Rectal smooth muscle tissue (tissue), 1 donor: Measurements from ENCODE around the gene RBM28.
"Not testable (repeated sequence)": the region's sequence is repeated elsewhere in the genome, so short reads cannot be mapped to it uniquely, and the experiment has no call there.

Experiments
- H3K27ac ChIP-seq: one replicate; pipeline ENCODE4 v1.7.0; 2013; ENCODE audit warnings: low read depth, low read length, inconsistent platforms
- H3K27me3 ChIP-seq: one replicate; pipeline ENCODE4 v1.7.0; 2013; ENCODE audit warnings: low read length; ENCODE audit not compliant: control insufficient read depth, insufficient read depth
- H3K36me3 ChIP-seq: one replicate; pipeline ENCODE4 v1.7.0; 2013; ENCODE audit warnings: low read length; ENCODE audit not compliant: control insufficient read depth, insufficient read depth
- H3K4me1 ChIP-seq: one replicate; pipeline ENCODE4 v1.7.0; 2013; ENCODE audit warnings: low read length; ENCODE audit not compliant: control insufficient read depth, insufficient read depth
- H3K4me3 ChIP-seq: one replicate; pipeline ENCODE4 v1.7.0; 2013; ENCODE audit warnings: low read length
- H3K9ac ChIP-seq: one replicate; pipeline ENCODE4 v1.7.0; 2013; ENCODE audit warnings: low read length

Gene RBM28

DNA sequence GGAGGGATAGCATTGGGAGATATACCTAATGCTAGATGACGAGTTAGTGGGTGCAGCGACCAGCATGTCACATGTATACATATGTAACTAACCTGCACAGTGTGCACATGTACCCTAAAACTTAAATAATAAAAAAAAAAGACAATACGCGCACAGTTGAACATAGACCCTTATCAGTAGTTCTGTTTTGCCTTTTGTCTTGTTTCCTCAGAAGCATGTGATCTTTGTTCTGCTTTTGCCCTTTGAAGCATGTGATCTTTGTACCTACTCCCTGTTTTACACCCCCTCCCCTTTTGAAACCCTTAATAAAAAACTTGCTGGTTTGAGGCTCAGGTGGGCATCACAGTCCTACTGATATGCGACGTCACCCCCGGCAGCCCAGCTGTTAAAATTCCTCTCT is 45.7 kb downstream of the RBM28 start:
- not testable (repeated sequence) for H3K27me3 ChIP-seq, H3K4me3 ChIP-seq, H3K4me1 ChIP-seq, H3K27ac ChIP-seq, H3K9ac ChIP-seq, H3K36me3 ChIP-seq

DNA sequence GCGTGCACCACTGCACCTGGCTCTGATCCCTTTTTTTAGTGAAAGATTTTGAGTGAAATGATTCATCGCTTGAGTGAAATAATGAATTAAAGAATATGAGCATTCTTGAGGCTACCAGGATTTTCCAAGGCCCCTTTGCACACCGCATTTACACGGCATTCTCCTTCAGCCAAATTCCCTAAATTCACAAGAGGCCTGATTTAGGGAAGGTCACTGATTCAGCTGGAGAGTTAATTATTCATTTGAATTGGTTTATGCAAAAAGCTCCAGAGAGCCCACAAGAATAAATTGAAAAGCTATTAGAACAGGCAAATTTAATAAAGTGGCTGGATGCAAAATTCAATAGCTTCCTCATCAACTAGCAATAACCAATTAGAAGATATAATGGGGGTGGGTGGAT is 56.2 kb downstream of the RBM28 start:
- no peaks in the 10 kb centered on the region for H3K4me1 ChIP-seq
- no peak overlapping the region for H3K27ac ChIP-seq
- no peak overlapping the region for H3K9ac ChIP-seq
- no peak overlapping the region for H3K4me3 ChIP-seq
- no peaks in the 10 kb centered on the region for H3K27me3 ChIP-seq
- peaks cover 2% of the 10 kb centered on the region for H3K36me3 ChIP-seq

DNA sequence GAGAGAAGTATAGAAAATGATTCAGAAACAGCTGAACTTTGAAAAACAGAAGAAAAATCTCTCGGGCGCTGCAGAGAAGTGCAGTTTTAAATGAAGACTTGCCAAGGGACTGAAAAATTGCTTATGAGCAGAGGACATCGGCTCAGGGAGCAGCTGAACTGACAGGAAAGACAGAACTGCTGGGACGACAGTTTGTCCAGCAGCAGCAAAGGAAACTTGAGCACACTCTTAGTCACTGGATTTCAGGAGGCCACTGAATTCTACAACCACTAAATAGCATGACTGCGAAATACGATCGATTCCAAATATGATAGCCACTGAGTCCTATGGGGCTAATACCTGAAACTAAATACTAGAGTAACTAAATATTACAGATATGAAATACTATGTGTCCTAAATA is 59.6 kb downstream of the RBM28 start:
- no peaks in the 10 kb centered on the region for H3K4me1 ChIP-seq
- H3K27ac ChIP-seq: no peak overlapping the region
- H3K27me3 ChIP-seq: no peaks in the 10 kb centered on the region
- no peak overlapping the region for H3K4me3 ChIP-seq
- H3K9ac ChIP-seq: no peak overlapping the region
- H3K36me3 ChIP-seq: peaks cover 2% of the 10 kb centered on the region

DNA sequence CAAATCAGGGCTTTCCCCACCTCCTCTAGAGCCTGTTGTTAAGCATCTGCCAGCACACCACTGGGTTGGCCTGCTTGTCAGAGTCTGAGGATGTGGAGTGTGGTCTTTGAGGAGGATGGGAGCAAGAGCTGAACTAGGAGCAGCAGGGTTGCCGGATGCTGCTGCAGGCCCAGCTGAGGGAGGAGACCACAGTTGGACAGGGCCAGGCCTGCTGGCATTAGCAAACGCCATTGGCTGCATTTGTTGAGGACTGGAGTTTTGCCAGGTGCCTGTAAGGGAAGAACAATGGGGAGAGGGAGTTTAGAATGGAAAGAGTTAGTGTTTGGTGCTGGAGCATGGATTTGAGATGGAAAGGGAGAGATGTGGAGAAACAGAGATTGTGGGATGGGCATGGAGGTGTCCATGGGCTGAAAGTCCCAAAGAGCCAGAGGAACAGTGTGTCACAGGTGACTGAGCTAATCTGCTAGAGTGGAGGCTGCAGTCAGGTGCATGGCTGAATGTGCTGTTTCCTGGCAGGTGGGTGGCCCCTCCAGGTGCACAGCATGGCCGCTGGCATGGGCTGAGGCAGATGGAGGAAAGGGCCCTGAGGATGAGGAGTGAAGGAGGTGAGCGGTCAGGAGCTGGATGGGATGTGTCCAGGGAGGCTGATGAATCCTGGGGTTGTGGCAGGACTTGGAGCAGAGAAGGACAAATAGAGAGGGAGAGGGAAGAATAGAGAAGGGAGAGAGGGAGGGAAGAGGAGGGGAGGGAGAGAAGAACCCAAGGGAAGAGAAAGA is 61.9 kb downstream of the RBM28 start:
- no peak overlapping the region for H3K4me3 ChIP-seq
- no peak overlapping the region for H3K27ac ChIP-seq
- H3K36me3 ChIP-seq: peaks cover 2% of the 10 kb centered on the region
- no peaks in the 10 kb centered on the region for H3K27me3 ChIP-seq
- no peaks in the 10 kb centered on the region for H3K4me1 ChIP-seq
- H3K9ac ChIP-seq: no peak overlapping the region

DNA sequence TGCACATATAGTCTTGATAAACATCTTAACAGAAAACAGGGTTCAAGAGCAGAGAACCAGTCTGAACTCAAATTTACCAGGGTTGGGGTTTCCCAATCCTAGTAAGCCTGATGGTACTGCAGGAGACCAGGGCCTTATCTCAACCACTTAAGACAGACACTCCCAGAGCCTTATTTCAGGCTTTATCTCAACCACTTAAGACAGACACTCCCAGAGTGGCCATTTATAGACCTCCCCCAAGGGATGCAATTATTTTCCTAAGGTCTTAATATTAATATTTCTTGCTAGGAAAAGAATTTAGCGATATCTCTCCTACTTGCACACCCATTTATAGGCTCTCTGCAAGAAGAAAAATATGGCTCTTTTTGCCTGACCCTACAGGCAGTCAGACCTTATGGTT is 63.3 kb downstream of the RBM28 start:
- H3K27ac ChIP-seq, H3K4me1 ChIP-seq, H3K9ac ChIP-seq, H3K36me3 ChIP-seq, H3K27me3 ChIP-seq, H3K4me3 ChIP-seq: not testable (repeated sequence)

DNA sequence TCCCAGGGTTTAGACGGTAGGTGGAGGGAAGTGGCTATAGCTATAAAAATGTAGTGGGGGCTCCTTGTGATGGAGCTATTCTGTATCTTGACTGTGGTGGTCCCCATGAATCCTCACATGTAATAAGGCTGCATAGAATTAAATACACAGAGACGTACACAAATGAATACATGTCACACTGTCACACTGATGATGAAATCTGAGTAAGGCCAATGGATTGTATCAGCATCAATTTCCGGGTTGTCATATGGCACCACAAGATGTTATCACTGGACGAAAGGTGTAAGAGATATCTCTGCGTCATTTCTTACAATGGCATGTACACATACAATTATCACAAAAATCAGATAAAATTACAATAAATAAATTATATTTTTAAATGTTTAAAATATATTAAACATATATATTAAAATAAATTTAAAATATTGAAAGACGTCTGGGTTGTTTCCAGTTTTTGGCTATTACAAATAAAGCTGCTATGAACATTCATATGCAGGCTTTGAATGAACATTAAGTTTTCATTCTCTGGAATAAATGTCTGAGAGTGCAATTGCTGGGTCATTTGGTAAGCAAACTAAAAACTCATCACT is 64.5 kb downstream of the RBM28 start:
- no peaks in the 10 kb centered on the region for H3K4me1 ChIP-seq
- no peaks in the 10 kb centered on the region for H3K36me3 ChIP-seq
- H3K4me3 ChIP-seq: no peak overlapping the region
- no peak overlapping the region for H3K27ac ChIP-seq
- no peak overlapping the region for H3K9ac ChIP-seq
- no peaks in the 10 kb centered on the region for H3K27me3 ChIP-seq

DNA sequence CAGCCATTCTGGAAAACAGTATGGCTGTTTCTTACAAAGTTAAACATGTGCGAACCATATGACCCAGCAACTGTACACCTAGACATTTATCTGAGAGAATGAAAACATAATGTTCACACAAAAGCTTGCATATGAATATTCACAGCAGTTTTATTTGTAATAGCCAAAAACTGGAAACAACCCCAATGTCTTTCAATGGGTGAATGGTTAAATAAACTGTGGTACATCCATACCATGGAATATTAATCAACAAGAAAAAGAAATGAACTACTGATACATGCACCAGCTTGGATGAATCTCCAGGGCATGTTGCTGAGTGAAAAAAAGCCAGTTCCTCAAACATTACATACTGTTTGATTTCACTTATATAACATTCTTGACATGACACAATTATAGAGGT is 65.3 kb downstream of the RBM28 start:
- H3K9ac ChIP-seq: no peak overlapping the region
- no peak overlapping the region for H3K27ac ChIP-seq
- H3K27me3 ChIP-seq: no peaks in the 10 kb centered on the region
- no peaks in the 10 kb centered on the region for H3K36me3 ChIP-seq
- H3K4me1 ChIP-seq: no peaks in the 10 kb centered on the region
- no peak overlapping the region for H3K4me3 ChIP-seq

DNA sequence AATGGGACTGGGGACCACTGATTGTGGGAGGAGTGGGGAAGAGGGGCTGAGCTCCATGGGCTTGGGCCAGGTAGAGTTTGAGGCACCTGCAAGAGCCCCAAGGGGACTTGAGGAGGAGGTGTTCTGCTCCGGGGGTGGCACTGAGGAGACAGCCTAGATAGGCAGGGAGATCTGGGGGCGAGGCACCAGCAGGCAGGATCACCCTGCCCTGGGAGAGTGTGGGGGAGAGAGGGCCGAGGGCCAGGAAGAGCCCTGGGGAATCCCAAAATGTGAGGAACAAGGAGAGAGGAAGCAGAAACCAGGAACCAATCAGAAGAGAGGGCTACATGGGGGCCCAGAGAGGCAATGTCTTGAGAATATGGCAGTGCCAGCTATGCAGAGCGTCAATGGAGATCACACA is 68.0 kb downstream of the RBM28 start:
- no peak overlapping the region for H3K27ac ChIP-seq
- no peaks in the 10 kb centered on the region for H3K27me3 ChIP-seq
- H3K9ac ChIP-seq: no peak overlapping the region

DNA sequence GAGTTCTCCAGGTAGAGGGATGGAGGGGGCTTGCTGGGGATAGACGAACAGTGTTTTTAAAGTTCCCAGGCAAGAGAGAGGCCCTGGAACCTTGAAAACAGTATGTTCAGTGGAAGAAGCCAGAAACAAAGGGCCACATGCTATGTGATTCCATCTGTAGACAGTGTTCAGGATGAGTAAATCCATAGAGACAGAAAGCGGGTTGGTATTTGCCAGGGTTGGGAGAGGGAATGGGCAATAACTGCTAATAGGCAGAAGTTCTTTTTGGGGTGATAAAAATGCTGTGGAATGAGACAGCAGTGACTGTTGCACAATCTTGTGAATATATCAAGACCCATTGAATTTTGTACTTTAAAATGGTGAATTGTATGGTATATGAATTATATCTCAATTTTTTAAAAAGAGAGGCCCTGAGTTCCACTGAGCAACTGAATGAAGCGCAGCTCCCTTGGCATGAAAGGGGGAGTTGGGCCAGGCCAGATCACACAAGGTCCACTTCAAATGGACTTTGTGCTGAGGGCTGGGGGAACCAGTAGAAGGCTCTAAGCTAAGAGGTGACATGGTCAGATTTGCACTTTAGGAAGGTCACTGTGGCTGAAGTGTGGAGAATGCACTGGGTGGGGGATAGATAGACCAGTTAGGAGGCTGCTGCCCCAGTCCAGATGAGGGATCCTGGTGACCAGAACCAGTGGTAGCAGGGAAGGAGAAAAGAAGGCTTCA is 68.7 kb downstream of the RBM28 start:
- H3K9ac ChIP-seq: no peak overlapping the region
- H3K36me3 ChIP-seq: no peaks in the 10 kb centered on the region
- H3K27ac ChIP-seq: no peak overlapping the region
- H3K27me3 ChIP-seq: no peaks in the 10 kb centered on the region
- no peak overlapping the region for H3K4me3 ChIP-seq
- no peaks in the 10 kb centered on the region for H3K4me1 ChIP-seq

More for the DNA sequence above, 68.0 kb downstream of the RBM28 start:
- H3K36me3 ChIP-seq: no peaks in the 10 kb centered on the region
- no peak overlapping the region for H3K4me3 ChIP-seq
- H3K4me1 ChIP-seq: no peaks in the 10 kb centered on the region

DNA sequence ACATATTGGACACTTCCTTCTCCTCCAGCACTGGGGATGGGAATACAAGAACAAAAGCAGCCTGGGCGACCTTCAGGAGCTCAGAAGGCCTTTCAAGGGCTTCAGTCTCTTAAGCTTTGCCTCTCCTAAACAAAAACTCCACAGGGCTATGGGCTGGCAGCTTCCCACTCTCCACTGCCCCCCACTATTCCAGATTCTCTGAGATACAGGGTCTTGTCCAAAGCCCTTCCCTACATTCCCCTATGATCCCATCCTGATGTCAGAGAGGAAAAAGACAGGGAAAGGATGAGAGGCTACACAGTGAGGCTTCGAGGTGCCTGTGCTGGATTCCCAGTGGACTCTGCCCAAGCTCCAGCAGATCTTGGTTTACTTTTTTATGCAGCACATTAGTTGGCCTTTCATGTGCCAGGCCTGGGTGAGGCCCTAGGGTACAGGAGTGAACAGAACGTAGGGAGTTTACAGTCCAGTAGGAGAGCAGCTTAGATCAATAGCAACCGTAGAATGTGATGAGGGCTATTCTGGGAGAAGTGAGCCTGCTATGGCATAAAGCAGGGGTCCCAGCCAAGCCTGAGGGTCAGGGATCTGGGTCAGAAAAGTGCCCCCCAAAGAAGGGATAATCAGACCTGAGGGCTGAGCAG is 69.3 kb downstream of the RBM28 start:
- Histone ChIP-seq H3K27ac (no peak overlapping the region), H3K36me3 (no peaks in the 10 kb centered on the region), H3K27me3 (no peaks in the 10 kb centered on the region), H3K4me3 (no peak overlapping the region), H3K4me1 (no peaks in the 10 kb centered on the region), H3K9ac (no peak overlapping the region)

DNA sequence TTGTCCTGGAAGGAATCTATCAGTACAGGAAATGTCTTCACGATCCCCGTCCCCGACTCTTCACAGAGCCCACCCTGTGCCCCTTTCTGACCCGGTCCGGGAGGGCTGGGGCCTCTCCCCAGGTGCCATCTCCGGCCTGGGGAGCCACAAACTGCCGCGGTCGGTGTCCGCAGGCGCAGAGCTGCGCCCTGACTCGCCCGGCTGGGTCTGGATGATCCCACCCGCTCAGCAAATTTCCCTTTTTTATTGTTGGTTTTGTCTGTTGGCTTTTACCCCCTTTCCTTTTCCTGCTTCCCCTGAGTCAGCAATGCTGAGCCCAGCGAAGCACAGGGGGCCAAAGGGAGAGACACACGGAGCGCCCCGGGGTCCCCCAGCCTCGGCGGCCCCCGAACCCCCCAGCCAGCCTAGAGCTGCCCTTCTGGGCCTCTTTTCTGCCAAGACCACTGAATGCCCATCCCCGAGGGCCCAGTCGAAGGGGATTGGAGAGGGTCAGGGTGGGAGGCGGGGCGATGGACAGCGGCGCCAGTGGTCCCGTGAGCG is 71.7 kb downstream of the RBM28 start:
- no peaks in the 10 kb centered on the region for H3K36me3 ChIP-seq
- peak overlapping the region; percentile 43 for H3K4me3 ChIP-seq
- no peak overlapping the region for H3K9ac ChIP-seq
- no peak overlapping the region for H3K27ac ChIP-seq
- H3K27me3 ChIP-seq: no peaks in the 10 kb centered on the region
- H3K4me1 ChIP-seq: peaks cover 1% of the 10 kb centered on the region

DNA sequence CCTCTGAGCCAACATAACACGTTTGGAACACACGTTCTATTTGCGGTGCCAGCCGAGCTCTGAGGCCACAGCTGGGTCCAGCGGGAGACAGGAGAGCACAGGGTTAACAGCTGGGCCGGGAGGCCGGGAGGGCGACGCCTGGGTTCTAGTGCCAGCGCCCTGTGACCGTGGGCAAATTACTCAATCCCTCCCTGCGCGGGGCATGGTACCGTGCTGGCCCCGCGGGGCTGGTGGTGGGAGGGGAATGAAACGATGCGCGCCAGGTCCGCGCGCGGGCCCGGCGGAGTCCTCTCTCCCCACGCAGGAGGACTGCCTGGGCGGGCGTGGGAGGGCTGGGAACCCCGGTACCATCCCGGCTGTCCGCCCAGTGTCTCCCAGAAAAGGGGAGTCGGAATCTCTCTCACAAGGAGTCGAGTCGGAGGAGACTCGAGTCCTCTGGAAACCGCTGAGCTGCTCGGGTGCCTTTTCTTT is 72.2 kb downstream of the RBM28 start:
- H3K36me3 ChIP-seq: no peaks in the 10 kb centered on the region
- no peak overlapping the region for H3K9ac ChIP-seq
- peak overlapping the region; percentile 43 for H3K4me3 ChIP-seq
- H3K27ac ChIP-seq: no peak overlapping the region
- H3K27me3 ChIP-seq: no peaks in the 10 kb centered on the region
- H3K4me1 ChIP-seq: peaks cover 6% of the 10 kb centered on the region
